DND-41 (cell line): Measurements from ENCODE around the gene CHORDC1.

Experiments
- ATAC-seq: fragments of 200-7000 bp; cut with Tn5 transposase; 3 replicates; pipeline ENCODE4 v1.9.1; 2021; ENCODE audit warnings: low read depth; ENCODE audit not compliant: insufficient read depth
- DNase-seq: peaks from one replicate; pipeline ENCODE4 v3.0.0-alpha.2; 2020
- H2AFZ ChIP-seq: 2 replicates; pipeline ENCODE4 v1.6.0; 2012; ENCODE audit warnings: low read depth, low read length
- H3K27ac ChIP-seq: 2 replicates; pipeline ENCODE4 v1.5.1; 2012; ENCODE audit warnings: low read length, inconsistent platforms
- H3K27me3 ChIP-seq: fragments of 200-600 bp; sonication (generic); 2 replicates; pipeline ENCODE4 v1.6.0; 2012; ENCODE audit warnings: low read length, mild to moderate bottlenecking, inconsistent platforms; ENCODE audit not compliant: insufficient read depth, poor library complexity
- H3K36me3 ChIP-seq: 2 replicates; pipeline ENCODE4 v1.5.1; 2012; ENCODE audit warnings: low read length, inconsistent platforms; ENCODE audit not compliant: insufficient read depth
- H3K4me1 ChIP-seq: 2 replicates; pipeline ENCODE4 v1.5.1; 2012; ENCODE audit warnings: mild to moderate bottlenecking, low read length; ENCODE audit not compliant: insufficient read depth
- H3K4me2 ChIP-seq: 2 replicates; pipeline ENCODE4 v1.6.0; 2012; ENCODE audit warnings: mild to moderate bottlenecking, moderate library complexity, low read length, inconsistent platforms; ENCODE audit not compliant: insufficient read depth
- H3K4me3 ChIP-seq, 2 experiments: fragments of 200-600 bp in 1 of 2; shearing (Covaris generic) in 1 of 2; 2 replicates each; pipeline ENCODE4 v1.5.1; 2012 to 2016; ENCODE audit warnings: inconsistent platforms in 2 of 2, low read length in 2 of 2, mild to moderate bottlenecking in 2 of 2, low read depth in 1 of 2, moderate library complexity in 1 of 2
- H3K79me2 ChIP-seq: 2 replicates; pipeline ENCODE4 v1.6.0; 2012; ENCODE audit warnings: low read length, inconsistent platforms; ENCODE audit not compliant: insufficient read depth
- H3K9ac ChIP-seq: 2 replicates; pipeline ENCODE4 v1.6.0; 2012; ENCODE audit warnings: low read depth, mild to moderate bottlenecking, inconsistent platforms, low read length, moderate library complexity
- H3K9me3 ChIP-seq: 2 replicates; pipeline ENCODE4 v1.5.1; 2012; ENCODE audit warnings: low read length, moderate library complexity, mild to moderate bottlenecking, inconsistent platforms; ENCODE audit not compliant: insufficient read depth, severe bottlenecking
- H4K20me1 ChIP-seq: 2 replicates; pipeline ENCODE4 v1.6.0; 2012; ENCODE audit warnings: low read length; ENCODE audit not compliant: insufficient read depth
- CTCF ChIP-seq: IDR thresholded peaks from 2 replicates; pipeline ENCODE4 v1.5.1; 2012; ENCODE audit warnings: borderline replicate concordance, low read length, moderate library complexity, mild to moderate bottlenecking; ENCODE audit not compliant: poor library complexity, severe bottlenecking; ENCODE audit errors: extremely low read depth
- EZH2 ChIP-seq: IDR thresholded peaks from 3 replicates; pipeline ENCODE4 v1.6.1; 2012; ENCODE audit warnings: borderline replicate concordance, low read depth, mild to moderate bottlenecking, moderate library complexity, low read length, inconsistent platforms; ENCODE audit not compliant: severe bottlenecking

Gene CHORDC1

GRCh38 chr11:90204407-90204806 is 18.4 kb downstream of the CHORDC1 start:
- Histone ChIP-seq H3K27me3 (no peaks in the 10 kb centered on the region), H3K4me3 (no peak overlapping the region), H3K79me2 (no peaks in the 10 kb centered on the region), H4K20me1 (no peaks in the 10 kb centered on the region; the same call in 1 of the 2 replicates), H3K27ac (no peak overlapping the region), H3K4me1 (no peaks in the 10 kb centered on the region), H3K9ac (no peak overlapping the region), H2AFZ (no peak overlapping the region), H3K4me2 (no peak overlapping the region), H3K36me3 (peaks cover 77% of the 10 kb centered on the region), H3K9me3 (no peaks in the 10 kb centered on the region)
- DNase-seq (no peak), ATAC-seq (no peak)
- TF ChIP-seq CTCF (no peak), EZH2 (no peak)

- no peaks in the 10 kb centered on the region for H3K79me2 ChIP-seq
- H3K27me3 ChIP-seq = no peaks in the 10 kb centered on the region
- H3K9ac ChIP-seq = no peak overlapping the region
- no peak overlapping the region for H2AFZ ChIP-seq
- ATAC-seq (no peak), DNase-seq (no peak)
- TF ChIP-seq CTCF (no peak), EZH2 (no peak)
- no peak overlapping the region for H3K4me2 ChIP-seq
- H3K4me3 ChIP-seq = no peak overlapping the region
- peaks cover 78% of the 10 kb centered on the region for H3K36me3 ChIP-seq
- no peaks in the 10 kb centered on the region; the same call in 1 of the 2 replicates for H4K20me1 ChIP-seq
- no peaks in the 10 kb centered on the region for H3K4me1 ChIP-seq
- H3K27ac ChIP-seq = no peak overlapping the region
- H3K9me3 ChIP-seq = no peaks in the 10 kb centered on the region
Measured at GRCh38 chr11:90202342-90202741, 20.5 kb downstream of the CHORDC1 start.

GRCh38 chr11:90197377-90197776 is 25.5 kb downstream of the CHORDC1 start:
- Histone ChIP-seq H3K4me2 (no peak overlapping the region), H3K4me3 (no peak overlapping the region), H3K79me2 (no peaks in the 10 kb centered on the region), H4K20me1 (no peaks in the 10 kb centered on the region), H3K9ac (no peak overlapping the region), H2AFZ (no peak overlapping the region), H3K36me3 (peaks cover 49% of the 10 kb centered on the region; the same call in 1 of the 2 replicates), H3K27ac (no peak overlapping the region), H3K4me1 (no peaks in the 10 kb centered on the region), H3K27me3 (no peaks in the 10 kb centered on the region), H3K9me3 (no peaks in the 10 kb centered on the region)
- DNase-seq (no peak), ATAC-seq (no peak)
- TF ChIP-seq CTCF (no peak), EZH2 (no peak)
